NT2/D1 (cell line): Measurements from ENCODE around the gene SHD.

Source experiments
- SUZ12 ChIP-seq: IDR thresholded peaks from 2 replicates; pipeline ENCODE4 v1.6.1; 2011; ENCODE audit not compliant: insufficient read length, insufficient read depth; ENCODE audit errors: extremely low read depth
- YY1 ChIP-seq: IDR thresholded peaks from 2 replicates; pipeline ENCODE4 v1.6.1; 2011; ENCODE audit not compliant: insufficient read length, insufficient read depth
- ZNF274 ChIP-seq: IDR thresholded peaks from 2 replicates; pipeline ENCODE4 v1.6.1; 2011; ENCODE audit warnings: mild to moderate bottlenecking, low read depth, low read length

- TF ChIP-seq ZNF274 (no peak), SUZ12 (no peak), YY1 (no peak)
Observed at GRCh38 chr19:4232614-4233281, 46.3 kb upstream of the SHD start.
